Measurements from ENCODE around the gene HMGN3.
"Not testable (repeated sequence)": the region's sequence is repeated elsewhere in the genome, so short reads cannot be mapped to it uniquely, and the experiment has no call there.

HMGN3 gene

DNA sequence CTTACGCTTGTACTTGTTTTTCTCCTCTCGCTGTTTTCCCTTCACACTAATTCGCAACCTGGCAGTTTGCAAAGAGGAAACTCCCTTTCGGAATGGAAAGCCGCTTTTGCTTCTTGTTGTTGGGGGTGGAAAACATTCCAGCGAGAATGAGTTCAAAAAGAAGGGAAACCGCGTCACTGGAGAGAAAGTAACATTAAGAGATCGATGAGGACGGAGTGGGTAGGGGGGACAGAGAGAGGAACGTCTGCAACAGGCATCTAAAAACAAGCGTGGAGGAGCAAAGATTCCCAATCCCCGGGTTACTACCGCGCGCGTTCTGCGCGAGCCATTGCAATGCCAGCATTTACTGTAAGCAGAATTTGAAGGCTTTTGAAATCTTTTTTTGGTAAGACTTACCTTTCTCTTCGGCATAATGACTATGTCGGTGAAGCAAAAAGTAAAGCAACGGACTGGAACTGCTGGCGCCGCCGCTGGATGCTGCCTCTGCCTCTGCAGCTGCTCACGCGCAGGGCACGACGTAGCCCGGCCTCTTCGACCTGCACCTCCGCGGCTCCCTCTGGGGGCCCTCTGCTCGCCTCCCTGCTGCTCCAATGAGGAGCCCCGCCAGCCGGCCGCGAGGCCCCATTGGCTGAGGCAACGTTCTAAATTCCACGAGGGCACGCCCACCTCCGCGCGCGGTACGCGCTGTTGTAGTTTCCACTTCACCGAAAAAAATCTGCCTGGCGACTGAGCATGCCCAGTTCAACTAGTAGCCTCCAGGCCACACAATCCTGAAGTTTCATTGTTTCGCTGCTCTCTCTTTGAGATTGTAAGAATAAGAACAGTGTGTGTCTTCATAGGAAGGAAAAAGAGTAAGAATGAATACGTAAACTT, at the start of gene HMGN3:
HMGN3 (minus strand) TSS at position 533 of the 873 bp plus-strand sequence.
- DNase-seq, result peak; percentile 95

DNA sequence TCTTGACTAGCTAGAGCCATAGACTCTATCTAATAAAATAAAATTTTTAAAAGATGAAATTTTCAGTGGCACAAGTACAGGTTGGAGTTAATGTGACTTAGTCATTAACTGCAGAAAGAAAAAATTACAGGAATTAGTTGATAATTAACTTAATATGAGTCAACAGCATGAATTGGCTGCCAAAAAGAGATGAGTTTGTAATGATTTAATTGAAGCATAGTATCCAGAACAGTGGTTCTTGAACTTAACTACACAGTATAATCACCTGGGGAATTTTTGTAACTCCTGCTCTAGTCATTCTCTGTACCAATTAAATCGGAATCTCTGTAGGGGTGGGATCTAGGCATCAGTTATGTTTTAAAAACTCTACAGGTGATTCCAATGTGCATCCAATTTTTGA, 46.3 kb upstream of the HMGN3 start:
- no peak for DNase-seq

DNA sequence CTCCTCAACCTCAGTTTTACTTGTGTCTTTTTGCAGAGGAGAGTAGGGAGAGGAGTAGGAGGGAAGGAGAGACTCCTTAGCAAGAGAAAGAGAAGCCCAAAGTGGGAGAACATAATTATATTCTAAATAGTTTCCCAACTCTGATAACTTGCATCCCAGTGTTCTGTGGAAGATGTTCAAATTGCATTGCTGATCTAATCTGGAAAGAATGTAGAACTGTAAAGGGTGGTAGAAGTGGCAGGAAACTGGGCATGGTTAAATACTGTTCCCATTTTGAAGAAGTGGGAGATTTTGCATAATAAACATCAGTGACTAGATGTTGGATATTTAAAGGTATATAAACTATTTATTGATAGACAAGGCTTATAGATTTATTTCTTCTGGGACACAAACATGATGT, 42.6 kb upstream of the HMGN3 start:
- DNase-seq, result no peak

DNA sequence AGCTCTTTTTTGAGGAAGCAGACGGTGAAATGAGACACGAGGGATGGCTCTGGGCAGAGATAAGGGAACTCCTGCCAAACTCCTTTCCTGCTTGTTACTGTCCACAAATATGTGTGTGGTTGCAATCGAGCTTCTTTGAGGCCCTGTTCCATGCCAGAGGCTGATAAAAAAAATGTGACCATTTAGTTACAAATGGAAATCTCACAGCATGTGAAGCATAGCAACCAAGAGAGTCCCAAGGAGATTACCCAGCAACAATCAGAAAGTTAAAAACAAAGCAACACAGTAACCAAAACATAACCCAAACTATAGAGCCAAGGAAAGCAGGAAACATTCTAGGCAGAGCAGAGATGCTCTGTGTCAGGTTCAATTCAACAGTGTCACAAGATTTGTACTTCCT, 35.4 kb upstream of the HMGN3 start:
- DNase-seq, result no peak

DNA sequence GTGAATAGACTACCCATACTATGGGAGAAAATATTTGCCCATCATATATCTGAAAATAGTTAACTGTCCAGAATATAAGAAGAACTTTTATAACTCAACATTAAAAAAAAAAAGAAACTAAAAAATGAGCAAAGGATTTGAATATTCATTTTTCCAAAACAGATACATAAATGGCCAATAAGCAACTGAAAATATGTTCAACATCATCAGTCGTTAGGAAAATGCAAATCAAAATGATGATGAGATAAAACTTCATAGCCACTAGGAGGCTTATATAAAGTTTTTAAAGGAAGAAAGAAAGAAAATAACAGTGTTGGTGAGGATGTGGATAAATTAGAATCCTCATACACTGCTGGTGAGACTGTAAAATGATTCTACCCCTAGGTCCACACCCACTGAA, 32.6 kb upstream of the HMGN3 start:
- DNase-seq, result no peak

DNA sequence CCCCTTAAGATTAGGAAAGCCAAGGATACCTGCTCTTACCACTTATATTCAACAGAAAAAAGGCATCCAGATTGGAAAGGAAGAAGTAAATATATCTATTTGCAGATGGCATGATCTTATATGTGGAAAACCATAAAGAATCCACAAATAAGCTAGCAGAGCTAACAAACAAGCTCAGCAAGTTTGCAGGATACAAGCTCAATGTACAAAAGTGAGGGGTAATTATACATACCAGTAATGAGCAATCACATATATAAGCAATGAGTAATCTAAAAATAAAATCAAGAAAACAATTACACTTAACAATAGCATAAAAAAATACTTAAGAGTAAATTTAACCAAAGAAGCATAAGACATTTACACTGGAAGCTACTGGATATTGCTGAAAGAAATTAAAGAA, 31.6 kb upstream of the HMGN3 start:
- no peak for DNase-seq

DNA sequence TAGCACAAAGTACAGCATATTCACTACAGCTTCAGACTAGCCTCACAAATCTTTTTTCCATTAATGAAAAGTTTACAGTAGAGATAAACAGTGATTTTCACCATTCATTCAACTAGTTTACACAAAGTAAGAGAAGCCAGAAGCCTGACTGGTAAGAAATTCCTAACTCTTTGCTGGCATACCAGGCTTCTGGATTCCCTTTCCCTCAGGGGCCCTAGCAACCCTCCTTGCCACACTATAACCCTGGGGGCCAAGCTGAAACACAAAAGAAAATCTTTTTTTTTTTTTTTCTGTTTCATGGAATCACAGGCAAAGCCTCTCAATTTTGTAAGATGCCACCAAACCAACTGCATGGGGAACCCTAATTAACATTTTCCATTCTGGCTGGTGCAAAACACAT, 28.9 kb upstream of the HMGN3 start:
- DNase-seq, result no peak

DNA sequence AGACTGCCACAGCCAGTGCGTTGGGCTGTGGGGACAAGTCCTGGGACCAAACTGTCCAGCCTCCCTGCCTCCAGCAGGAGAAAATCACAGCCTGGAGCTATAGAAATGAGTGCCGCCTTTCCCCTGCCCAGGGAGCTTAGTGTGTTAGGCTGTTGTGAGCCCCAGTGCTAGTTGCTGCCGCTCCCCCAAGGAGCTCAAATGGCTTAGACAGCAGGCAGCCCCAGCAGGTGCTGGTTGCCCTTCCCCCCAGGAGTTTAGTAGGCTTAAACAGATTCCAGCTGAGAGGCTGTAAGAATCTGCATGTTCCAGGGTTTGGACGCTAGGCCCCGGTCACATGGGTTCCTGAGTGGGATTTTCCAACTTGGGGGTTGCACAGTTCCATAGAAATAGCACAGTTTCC, 27.2 kb upstream of the HMGN3 start:
- no peak for DNase-seq

DNA sequence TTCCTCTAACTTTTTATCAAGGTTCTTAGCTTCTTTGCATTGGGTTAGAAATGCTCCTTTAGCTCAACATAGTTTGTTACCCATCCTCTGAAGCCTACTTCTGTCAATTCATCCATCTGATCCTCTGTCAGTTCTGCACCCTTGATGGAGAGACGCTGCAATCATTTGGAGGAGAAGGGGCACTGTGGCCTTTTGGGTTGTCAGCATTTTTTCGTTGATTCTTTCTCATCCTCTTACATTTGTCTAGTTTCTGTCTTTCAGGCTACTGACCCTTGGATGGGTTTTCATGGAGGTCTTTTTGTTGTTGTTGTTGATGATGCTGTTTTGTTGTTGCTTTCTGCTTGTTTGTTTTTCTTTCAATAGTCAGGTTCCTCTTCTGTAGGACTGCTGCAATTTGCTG, 26.3 kb upstream of the HMGN3 start:
- DNase-seq, result no peak

DNA sequence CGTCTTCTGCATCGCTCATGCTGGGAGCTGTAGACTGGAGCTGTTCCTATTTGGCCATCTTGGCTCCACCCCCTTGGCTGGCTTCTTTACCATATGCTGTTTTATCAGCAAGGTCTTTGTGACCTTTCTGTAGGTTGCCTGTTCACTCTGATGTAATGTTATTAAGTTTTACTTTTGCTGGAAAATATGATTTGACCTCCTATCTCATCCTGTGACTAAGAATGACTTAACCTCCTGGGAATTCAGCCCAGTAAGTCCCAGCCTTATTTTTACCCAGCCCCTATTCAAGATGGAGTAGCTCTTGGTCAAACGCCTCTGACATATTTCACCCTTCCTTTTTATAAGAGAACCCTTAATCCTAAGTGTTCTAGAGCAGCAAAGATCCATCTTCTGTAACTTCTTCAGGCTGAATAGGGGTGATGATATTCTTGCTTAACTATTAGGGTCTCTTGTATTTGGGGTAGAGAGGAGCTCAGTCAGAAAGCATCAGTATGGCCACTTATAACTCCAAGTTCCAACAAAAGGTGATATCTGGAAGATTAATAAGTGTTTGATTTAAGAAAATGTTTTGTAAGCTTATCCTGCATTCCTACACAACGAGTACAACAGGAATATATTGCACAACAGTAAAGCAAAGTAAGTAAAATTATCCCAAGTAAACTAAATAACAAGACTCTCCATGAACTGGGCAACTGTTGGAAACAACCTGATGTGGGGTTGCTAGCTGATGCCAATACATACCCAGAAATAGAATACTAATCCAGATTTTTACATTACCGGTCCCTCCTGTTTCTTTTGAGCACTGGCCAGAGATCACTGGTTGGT, 23.1 kb upstream of the HMGN3 start:
- no peak for DNase-seq

DNA sequence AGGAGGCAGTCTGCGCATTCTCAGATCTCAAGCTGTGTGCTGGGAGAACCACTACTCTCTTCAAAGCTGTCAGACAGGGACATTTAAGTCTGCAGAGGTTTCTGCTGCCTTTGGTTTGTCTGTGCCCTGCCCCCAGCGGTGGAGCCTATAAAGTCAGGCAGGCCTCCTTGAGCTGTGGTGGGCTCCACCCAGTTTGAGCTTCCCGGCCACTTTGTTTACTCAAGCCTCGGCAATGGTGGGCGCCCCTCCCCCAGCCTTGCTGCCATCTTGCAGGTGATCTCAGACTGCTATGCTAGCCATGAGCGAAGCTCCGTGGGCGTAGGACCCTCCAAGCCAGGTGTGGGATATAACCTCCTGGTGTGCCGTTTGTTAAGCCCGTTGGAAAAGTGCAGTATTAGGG, 22.3 kb upstream of the HMGN3 start:
- DNase-seq, result not testable (repeated sequence)

DNA sequence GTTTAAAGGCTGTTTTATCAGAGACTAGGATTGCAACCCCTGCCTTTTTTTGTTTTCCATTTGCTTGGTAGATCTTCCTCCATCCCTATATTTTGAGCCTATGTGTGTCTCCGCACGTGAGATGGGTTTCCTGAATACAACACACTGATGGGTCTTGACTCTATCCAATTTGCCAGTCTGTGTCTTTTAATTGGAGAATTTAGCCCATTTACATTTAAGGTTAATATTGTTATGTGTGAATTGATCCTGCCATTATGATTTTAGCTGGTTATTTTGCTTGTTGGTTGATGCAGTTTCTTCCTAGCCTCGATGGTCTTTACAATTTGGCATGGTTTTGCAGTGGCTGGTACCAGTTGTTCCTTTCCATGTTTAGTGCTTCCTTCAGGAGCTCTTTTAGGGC, 20.6 kb upstream of the HMGN3 start:
- not testable (repeated sequence) for DNase-seq

DNA sequence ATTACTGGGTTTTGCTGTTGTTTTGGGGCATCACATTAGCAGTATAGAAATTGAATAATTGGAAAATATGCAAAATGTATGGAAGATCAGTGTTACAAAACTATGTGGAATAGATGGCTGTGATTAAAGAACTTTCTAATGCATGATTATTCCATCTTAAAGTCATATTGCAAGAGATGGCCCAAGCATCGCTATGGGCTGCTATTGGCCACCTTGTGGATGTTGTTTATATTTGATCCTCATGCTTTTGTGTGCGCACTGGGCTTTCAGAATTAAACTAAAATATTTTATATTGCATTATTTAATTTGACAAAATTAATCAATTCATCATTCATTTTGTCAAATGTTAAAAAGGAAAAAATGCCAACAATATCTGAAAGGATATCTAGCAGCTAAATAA, 16.1 kb upstream of the HMGN3 start:
- no peak for DNase-seq

DNA sequence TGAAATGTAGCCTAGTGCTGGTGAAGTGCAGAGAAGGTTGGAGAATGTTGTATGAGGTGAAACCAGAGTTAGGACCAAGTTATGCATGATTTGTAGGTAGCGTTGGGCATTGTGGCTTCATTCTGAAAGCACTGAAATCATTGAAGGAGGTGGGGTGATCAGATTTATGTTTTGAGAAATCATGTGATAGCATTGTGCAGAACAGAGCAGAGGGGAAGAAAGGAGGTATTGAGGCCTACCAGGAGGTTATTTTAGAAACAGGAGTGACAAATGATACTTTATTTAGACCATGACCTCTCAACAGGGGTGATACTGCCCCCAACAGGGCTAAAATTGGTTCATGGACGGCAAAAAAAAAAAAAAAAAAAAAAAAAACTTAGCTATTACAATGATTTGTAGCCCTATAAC, 15.6 kb upstream of the HMGN3 start:
- no peak for DNase-seq

DNA sequence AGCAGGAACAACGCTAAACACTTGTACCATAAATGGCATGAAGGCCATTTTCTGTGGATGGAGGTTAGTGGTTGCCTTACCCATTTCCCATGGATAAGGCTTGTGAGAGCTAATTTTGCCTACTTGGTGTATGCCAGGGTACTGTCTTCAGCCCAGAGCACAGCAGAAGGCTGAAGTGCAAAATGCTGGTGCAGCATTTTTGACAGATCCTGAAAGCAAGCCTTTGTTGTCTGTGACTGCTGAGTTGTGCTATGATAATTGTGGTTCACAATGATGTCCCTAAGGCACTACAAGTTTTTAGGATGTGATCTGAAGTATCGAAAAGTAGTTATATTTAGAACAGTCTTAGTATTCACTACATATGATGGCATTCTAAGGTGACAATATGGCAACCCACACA, 14.7 kb upstream of the HMGN3 start:
- no peak for DNase-seq

DNA sequence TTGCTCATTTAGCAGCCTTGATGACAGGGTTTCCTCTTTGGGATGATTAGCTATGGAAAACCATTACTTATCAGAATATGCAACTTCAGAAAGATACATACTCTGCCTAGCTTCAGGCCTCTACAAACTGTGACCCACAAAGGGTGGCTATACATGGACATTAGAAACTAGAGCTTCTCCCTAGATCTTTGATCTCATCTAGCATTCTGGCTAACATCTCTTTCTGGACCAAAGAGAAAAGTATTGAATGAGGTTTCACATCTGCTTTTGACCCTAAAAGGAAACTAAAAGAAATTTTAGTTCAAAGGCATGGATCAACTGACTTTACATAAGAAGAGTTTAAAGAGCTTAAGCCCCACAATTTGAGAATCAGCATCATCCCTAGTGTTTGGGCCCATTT, 12.4 kb upstream of the HMGN3 start:
- DNase-seq, result no peak

DNA sequence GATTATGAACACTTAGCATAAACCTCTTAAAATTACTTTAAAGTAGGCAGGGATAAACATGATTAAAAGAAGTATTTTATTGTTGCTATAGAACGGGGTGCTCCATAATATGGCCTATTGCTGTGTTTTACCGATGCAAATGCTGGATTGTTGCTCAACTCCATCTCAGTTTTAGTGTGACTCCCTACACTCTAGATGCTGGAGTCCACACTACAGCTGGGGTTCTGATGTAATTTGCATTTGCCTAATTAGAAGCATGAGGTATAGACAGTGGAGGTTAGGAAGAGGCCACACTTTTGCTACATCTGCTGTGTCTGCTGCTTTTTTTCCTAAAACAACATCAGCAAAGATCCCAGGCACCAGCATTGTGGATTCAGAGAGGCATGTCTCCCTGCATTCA, 6.7 kb upstream of the HMGN3 start:
- DNase-seq, result no peak

DNA sequence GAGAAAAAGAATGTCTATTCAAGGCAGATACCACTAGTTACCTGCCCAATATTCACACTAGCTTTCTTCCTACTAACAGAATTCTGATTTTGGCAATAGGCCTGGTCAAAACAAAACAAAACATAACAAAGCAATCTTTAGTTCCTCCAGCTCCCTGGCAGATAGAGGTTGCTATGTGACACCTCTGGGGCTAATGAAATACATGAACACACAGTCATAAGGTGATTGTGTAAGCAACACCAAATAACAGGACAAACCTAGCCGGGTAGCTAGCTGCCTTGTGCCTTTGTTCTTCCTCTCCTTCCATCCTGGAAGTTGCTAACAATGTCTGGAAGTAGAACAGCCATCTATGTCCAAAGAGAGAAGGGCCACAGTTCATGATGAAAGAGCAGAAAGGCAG, 6.0 kb upstream of the HMGN3 start:
- no peak for DNase-seq

DNA sequence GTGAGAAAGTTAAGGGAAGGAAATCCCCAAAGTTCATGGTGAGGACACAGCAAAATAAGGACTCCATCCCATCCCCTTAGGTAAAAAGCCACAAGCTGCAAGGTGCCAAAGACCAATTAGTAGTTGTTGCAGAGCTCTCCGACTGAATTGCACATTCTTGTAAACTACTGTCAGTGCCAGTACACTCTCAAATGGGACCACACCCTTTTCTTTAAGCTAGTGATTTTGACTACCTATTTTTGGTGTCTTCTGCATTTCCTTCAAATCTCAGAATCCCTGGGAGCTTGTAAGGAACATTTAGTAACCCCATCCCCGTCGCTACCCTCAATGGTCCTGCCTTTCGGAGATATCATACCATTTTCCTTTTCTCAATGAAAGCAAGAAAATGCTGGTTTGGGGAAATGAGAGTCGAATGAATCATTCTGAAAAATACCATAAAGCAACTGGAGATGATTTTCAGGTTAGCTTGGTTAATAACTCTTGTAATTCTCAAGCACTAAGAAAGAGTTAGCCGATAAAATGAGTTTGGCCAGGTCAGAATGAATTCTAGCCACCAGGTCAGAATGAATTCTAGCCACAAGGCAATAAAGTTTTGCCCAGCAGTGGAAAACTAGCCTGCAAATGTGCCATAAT, 5.2 kb upstream of the HMGN3 start:
- DNase-seq, result no peak

DNA sequence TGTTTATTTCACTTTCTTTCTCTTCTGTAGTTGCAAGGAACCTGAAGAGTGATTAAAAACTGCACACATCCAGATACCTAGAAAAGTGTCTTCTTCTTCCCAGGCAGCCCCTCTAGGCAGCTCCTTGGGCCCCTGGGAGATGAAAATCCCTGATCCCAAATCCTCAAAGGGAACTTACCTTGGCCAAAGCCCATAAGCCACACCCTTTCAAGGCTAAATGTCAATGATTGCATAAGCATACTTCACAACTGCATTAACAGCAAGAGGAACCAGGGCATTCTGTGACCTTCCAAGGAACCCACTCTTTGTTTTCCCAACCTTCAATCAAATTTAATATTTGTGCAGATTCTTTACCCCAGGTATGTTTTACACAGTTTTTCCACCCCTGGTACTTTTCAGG, 4.4 kb upstream of the HMGN3 start:
- no peak for DNase-seq

DNA sequence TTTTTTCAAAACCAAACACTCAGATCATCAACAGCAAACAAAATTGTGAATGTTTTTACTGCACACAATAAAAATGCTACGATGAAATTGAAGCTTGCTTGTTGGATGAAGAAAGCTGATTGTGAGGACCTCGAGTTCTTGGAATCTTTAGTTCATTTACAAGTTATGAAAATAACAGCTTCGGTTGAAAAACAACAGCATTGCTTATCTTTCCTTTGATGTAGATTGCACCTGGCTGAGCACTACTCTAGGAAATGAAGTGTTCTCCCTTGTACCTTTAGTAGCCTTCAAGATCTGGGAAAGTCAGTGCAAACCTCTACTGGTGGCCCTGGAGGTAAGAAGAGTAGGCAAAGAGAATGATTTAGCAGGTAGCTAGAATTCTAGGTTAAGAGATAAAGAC, 2.2 kb upstream of the HMGN3 start:
- DNase-seq, result no peak

DNA sequence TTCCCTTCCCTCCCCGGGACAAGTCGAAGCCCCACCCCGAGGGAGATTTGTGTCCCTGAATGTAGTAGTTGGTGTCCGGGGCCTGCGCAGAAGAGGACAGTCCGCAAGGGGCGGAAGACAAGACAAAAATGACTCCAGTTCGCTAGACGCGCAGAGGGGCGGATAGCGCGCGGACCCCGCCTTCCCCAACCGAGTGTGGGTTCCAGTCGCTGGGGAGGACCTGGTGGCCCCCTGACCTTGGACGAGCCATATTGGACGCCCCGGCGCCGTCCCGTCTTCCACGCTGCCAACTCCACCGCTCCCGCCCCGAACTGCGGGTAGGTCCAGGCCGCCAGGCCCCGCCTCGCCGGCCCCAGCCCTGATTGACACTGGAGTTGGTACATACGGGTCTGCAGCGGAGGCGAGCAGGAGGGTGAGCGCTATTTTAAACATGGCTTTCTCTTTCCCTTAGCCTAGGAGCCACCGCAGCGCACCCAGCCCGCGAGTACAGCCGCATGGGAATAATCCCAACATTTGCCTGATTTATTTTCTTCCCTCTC, 802 bp downstream of the HMGN3 start:
- DNase-seq, result peak; percentile 80

DNA sequence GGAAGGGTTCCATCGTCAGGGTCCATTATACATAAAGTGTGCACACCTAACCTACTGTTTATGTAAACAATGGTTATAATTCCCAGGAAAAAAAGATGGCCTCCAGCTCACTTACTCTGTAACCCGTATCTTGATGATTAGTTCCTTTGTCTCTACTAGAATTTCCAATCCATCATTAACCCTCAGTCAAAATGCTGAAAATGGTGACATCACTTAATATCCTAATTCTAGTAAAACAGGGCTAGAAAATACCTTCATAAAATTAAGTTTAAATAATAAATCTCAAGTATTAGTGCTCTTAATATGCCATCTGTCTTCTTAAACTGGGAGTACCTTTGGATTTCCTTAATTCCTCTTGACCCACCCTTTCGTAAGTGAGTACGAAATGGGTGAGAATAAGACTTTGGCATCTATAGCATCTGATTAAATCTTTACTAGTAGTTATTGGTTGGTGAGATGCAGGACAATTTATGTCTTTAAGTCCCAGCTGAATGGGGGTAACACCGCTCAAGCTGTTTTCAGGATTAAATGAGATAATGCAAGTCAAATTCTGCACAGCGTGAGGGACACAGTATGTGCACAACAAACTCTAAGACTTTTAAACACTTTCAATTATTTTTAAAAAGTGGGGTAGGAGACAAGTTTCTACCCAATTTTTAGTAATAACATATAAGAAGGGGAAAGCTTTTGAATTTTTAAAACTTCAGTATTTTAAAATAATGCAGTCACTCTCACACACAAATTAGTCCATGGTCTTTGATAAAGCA, 1.6 kb downstream of the HMGN3 start:
- no peak for DNase-seq

Measured in activated CD4-positive, alpha-beta T cell treated with anti-CD3 and anti-CD28 coated beads, Interleukin-2, amount 50 U/mL, for 16 hours (primary cell).